Mesothelial cell of epicardium (in vitro differentiated cells): ENCODE measurements around the gene CYB561. TPM values are rescaled to one million over a fixed set of nuclear protein-coding genes. Genes with fewer than 3 reads are reported as not detected.
A peak's percentile ranks its signal among the peaks of the same experiment; 100 is the strongest.

Experiments used
- DNase-seq, 2 experiments: peaks; one replicate each; pipeline ENCODE4 v3.0.0; 2021; ENCODE audit warnings: low spot score in 2 of 2; ENCODE audit not compliant: unreplicated experiment in 2 of 2
- H3K27ac Mint-ChIP-seq: 2 replicates; pipeline ENCODE4 v1.8.0; 2021; ENCODE audit warnings: mixed read lengths
- H3K27me3 Mint-ChIP-seq: 2 replicates; pipeline ENCODE4 v1.8.0; 2021; ENCODE audit warnings: low read depth, mixed read lengths
- H3K36me3 Mint-ChIP-seq: 2 replicates; pipeline ENCODE4 v1.8.0; 2021; ENCODE audit warnings: mixed read lengths
- H3K4me1 Mint-ChIP-seq: 2 replicates; pipeline ENCODE4 v1.8.0; 2021; ENCODE audit warnings: mixed read lengths
- H3K4me3 Mint-ChIP-seq: 2 replicates; pipeline ENCODE4 v1.8.0; 2021; ENCODE audit warnings: mild to moderate bottlenecking, moderate library complexity, mixed read lengths
- H3K9me3 Mint-ChIP-seq: 2 replicates; pipeline ENCODE4 v1.8.0; 2021; ENCODE audit warnings: mixed read lengths
- CTCF ChIP-seq: fragments of 200-600 bp; sonication (generic); IDR thresholded peaks from one replicate; pipeline ENCODE4 v1.5.0; 2021; ENCODE audit warnings: antibody characterized with exemption; ENCODE audit not compliant: unreplicated experiment
- total RNA-seq: library from RNA; stranded (reverse); gene quantifications from 3 replicates; pipeline ENCODE4 v1.2.1, GENCODE V29; 2021

The CYB561 gene
- total RNA-seq, 1 donor from 2014 or later = 21.5 TPM

- Mint-ChIP-seq H3K27me3 (peaks cover 40% of the 10 kb centered on the region), H3K4me1 (peaks cover 21% of the 10 kb centered on the region), H3K36me3 (no peaks in the 10 kb centered on the region), H3K4me3 (peak overlapping the region; percentile 79), H3K9me3 (no peaks in the 10 kb centered on the region), H3K27ac (no peak overlapping the region)
- no peak for DNase-seq
- no peak for TF ChIP-seq CTCF
These were observed 31.7 kb upstream of the CYB561 start for GRCh38 chr17:63477480-63478440.

- peaks cover 43% of the 10 kb centered on the region for H3K27me3 Mint-ChIP-seq
- H3K9me3 Mint-ChIP-seq = no peaks in the 10 kb centered on the region
- no peak for TF ChIP-seq CTCF
- H3K4me1 Mint-ChIP-seq = peaks cover 21% of the 10 kb centered on the region
- H3K27ac Mint-ChIP-seq = no peak within 1 kb of the TSS
- no peaks in the 10 kb centered on the region for H3K36me3 Mint-ChIP-seq
- peak within 1 kb of the TSS; percentile 79 for H3K4me3 Mint-ChIP-seq
- peak in 1 of 2 experiments; percentile 55 for DNase-seq
These were observed 30.9 kb upstream of the CYB561 start, which contains the start of gene ACE for GRCh38 chr17:63476854-63477479. ACE (plus strand) TSS chr17:63477061; CDS start chr17:63477095, 34 bp downstream.

- peaks cover 47% of the 10 kb centered on the region for H3K27me3 Mint-ChIP-seq
- no peaks in the 10 kb centered on the region for H3K9me3 Mint-ChIP-seq
- peak in 1 of 2 experiments; percentile 54 for DNase-seq
- H3K36me3 Mint-ChIP-seq = no peaks in the 10 kb centered on the region
- H3K4me1 Mint-ChIP-seq = peaks cover 21% of the 10 kb centered on the region
- TF ChIP-seq CTCF = no peak
- peak overlapping the region; percentile 59 for H3K4me3 Mint-ChIP-seq
- no peak overlapping the region for H3K27ac Mint-ChIP-seq
These were observed 30.4 kb upstream of the CYB561 start for GRCh38 chr17:63476459-63476853.

GRCh38 chr17:63475491-63476412 is 29.6 kb upstream of the CYB561 start:
- no peak for DNase-seq
- peaks cover 21% of the 10 kb centered on the region for H3K4me1 Mint-ChIP-seq
- no peaks in the 10 kb centered on the region for H3K9me3 Mint-ChIP-seq
- H3K27me3 Mint-ChIP-seq = peaks cover 49% of the 10 kb centered on the region
- peak overlapping the region; percentile 59 for H3K4me3 Mint-ChIP-seq
- no peaks in the 10 kb centered on the region for H3K36me3 Mint-ChIP-seq
- no peak for TF ChIP-seq CTCF
- no peak overlapping the region for H3K27ac Mint-ChIP-seq
